ENCODE results near the gene DNAAF1.

DNA sequence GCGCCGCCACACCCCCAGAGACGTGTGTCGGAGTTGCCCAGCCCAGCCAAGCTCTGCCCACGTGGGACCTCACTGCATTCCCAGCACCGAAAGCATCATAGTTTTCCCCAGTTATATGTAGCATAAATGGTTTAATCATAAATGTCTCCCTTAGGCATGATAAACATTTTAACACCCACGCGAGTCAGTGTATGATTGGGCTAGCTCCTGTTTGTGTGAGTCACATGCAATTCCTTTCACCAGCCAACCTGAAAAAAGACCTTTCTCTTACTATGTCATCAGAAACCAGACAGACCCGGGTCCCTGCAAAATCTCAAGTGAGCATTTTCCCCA, 32.6 kb downstream of the DNAAF1 start:
- TF ChIP-seq EZH2phosphoT487 (IDR thresholded peaks at IDR 0.05; ENCODE audit: borderline replicate concordance, low read length): no peak
- TF ChIP-seq, protein P1, sequence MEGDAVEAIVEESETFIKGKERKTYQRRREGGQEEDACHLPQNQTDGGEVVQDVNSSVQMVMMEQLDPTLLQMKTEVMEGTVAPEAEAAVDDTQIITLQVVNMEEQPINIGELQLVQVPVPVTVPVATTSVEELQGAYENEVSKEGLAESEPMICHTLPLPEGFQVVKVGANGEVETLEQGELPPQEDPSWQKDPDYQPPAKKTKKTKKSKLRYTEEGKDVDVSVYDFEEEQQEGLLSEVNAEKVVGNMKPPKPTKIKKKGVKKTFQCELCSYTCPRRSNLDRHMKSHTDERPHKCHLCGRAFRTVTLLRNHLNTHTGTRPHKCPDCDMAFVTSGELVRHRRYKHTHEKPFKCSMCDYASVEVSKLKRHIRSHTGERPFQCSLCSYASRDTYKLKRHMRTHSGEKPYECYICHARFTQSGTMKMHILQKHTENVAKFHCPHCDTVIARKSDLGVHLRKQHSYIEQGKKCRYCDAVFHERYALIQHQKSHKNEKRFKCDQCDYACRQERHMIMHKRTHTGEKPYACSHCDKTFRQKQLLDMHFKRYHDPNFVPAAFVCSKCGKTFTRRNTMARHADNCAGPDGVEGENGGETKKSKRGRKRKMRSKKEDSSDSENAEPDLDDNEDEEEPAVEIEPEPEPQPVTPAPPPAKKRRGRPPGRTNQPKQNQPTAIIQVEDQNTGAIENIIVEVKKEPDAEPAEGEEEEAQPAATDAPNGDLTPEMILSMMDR (IDR thresholded peaks at IDR 0.05; ENCODE audit: low read depth, low read length, poor library complexity, severe bottlenecking): no peak
